Measurements from ENCODE around the gene TBRG4. TPM values are rescaled to one million over a fixed set of nuclear protein-coding genes. Genes with fewer than 3 reads are reported as not detected.

Gene TBRG4
- polyA plus RNA-seq, 1 experiment: 75.5 TPM

DNA sequence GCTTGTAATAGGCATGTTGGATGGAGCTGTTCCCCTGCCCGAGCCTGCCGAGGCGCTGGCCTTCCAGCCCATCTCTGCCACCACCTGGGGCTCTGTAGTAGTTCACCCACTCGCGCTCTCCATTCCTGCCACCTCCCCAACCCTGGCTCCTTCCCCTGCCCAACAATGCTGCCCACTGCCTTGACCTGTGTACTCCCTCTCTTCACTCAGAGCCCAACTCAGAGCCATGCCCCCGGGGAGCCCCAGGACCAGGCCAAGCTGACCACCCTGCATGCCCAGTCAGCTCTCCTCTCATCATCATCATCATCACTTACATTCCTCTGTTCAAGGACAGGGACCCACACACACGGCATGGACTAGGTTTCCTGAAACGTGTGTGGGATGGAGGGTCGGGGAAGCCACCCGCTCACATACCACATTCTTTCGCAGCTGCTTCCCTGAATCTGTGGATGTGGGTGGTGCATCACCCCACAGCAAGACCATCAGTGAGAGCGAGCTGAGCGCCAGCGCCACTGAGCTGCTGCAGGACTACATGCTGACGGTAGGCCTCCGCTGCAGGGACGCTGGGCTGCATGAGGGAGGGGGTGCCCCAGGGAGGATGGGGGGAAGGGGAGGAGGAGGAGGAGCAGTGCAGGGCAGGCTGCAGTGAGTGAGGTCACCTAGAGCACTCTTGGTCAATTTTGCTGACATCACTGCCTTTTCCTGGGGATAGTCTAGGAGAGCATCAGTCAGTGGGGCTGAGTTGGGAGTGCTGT, 38.3 kb downstream of the TBRG4 start:
- CTCF ChIA-PET: interaction anchor here (0.9 kb wide), 1 partner anchor 81 kb away, joined by 3 read pairs; no protein-coding TSS in a partner anchor

DNA sequence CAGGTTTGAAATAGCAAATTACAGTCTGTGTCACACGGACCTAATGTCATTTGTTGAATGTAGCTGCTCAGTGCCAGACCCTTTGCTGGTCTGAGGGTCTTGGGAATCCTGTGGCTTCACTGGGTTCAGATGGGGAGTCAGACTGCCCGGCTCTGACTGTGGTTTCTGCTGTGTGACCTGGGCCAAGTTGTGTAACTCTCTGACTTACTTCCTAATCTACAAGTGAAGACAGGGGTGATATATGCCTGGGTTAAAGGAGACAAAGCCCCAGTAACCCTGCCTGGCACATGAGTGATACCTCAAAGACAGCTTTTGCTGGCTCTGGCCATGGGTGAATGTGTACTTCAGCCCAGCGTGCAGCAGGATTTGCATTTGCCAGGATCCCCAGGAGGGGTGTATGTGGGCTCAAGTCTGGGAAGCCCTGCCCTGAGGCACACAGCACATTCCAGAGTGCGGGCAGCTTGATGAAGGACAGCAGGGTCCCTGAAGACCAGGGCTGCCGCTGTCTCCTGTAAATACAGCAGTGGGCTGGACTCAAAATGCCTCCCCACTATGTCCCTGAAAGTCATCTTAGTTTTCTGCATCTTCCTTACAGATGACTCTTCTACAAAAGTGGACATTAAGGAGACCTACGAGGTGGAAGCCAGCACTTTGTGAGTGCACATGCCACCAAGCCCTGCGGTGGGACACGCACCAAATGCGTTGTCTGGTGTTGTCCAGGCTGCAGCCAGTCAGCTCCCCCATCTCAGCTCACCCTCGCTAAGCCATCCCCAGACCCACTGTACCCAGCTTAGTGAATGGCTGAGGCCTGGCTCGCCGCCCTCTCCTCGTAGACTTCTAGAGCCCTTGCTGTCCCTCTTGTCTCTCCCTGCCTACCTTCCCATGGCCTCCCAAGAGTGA, 39.1 kb downstream of the TBRG4 start:
- Histone ChIP-seq H3K4me3 (ENCODE audit: low read depth, low read length) (no peak overlapping the region), H3K36me3 (ENCODE audit: control insufficient read depth, insufficient read depth, low read length) (peaks cover 43% of the 10 kb centered on the region), H3K27me3 (ENCODE audit: control insufficient read depth, insufficient read depth, low read length) (no peaks in the 10 kb centered on the region)
- TF ChIP-seq, protein P1, sequence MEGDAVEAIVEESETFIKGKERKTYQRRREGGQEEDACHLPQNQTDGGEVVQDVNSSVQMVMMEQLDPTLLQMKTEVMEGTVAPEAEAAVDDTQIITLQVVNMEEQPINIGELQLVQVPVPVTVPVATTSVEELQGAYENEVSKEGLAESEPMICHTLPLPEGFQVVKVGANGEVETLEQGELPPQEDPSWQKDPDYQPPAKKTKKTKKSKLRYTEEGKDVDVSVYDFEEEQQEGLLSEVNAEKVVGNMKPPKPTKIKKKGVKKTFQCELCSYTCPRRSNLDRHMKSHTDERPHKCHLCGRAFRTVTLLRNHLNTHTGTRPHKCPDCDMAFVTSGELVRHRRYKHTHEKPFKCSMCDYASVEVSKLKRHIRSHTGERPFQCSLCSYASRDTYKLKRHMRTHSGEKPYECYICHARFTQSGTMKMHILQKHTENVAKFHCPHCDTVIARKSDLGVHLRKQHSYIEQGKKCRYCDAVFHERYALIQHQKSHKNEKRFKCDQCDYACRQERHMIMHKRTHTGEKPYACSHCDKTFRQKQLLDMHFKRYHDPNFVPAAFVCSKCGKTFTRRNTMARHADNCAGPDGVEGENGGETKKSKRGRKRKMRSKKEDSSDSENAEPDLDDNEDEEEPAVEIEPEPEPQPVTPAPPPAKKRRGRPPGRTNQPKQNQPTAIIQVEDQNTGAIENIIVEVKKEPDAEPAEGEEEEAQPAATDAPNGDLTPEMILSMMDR (IDR thresholded peaks at IDR 0.05; ENCODE audit: insufficient read depth, low read depth, low read length): no peak
- no peak for DNase-seq (ENCODE audit: low read depth)
- ChIA-PET CTCF (interaction anchor here (0.9 to 1.4 kb wide), 3 partner anchors 15 to 98 kb away, joined by 3 to 4 read pairs (median 4); no protein-coding TSS in a partner anchor), POLR2A (no interaction called here)

More for the DNA sequence above, 38.3 kb downstream of the TBRG4 start:
- no peak overlapping the region for H3K4me3 ChIP-seq (ENCODE audit: low read depth, low read length)
- no peak for DNase-seq (ENCODE audit: low read depth)
- peaks cover 40% of the 10 kb centered on the region for H3K36me3 ChIP-seq (ENCODE audit: control insufficient read depth, insufficient read depth, low read length)
- no peaks in the 10 kb centered on the region for H3K27me3 ChIP-seq (ENCODE audit: control insufficient read depth, insufficient read depth, low read length)
- TF ChIP-seq, protein P1 (IDR thresholded peaks at IDR 0.05; ENCODE audit: insufficient read depth, low read depth, low read length): no peak
- POLR2A ChIA-PET: no interaction called here

DNA sequence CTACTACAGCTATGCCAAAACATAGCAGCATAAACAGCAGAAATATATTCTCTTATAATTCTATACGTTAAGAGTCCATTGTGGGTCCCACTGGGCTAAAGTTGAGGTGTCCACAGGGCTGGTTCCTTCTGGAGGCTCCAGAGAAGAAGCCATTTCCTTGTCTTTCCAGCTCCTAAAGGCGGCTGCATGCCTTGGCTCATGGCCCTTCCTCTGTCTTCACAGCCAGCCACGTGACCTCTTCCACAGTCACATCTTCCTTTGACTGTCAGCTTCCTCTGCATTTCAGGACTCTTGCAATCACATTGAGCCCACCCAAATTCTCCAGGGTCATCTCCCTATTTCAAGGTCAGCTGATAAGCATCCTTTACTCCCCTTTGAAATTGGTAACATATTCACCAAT, 40.0 kb downstream of the TBRG4 start:
- TF ChIP-seq, protein P1 (IDR thresholded peaks at IDR 0.05; ENCODE audit: insufficient read depth, low read depth, low read length): no peak
- peaks cover 38% of the 10 kb centered on the region for H3K36me3 ChIP-seq (ENCODE audit: control insufficient read depth, insufficient read depth, low read length)
- ChIA-PET POLR2A (no interaction called here), CTCF (interaction anchor here (0.9 to 1.4 kb wide), 2 partner anchors 14 to 97 kb away, joined by 4 read pairs; no protein-coding TSS in a partner anchor)
- no peak for DNase-seq (ENCODE audit: low read depth)
- no peaks in the 10 kb centered on the region for H3K27me3 ChIP-seq (ENCODE audit: control insufficient read depth, insufficient read depth, low read length)
- no peak overlapping the region for H3K4me3 ChIP-seq (ENCODE audit: low read depth, low read length)

DNA sequence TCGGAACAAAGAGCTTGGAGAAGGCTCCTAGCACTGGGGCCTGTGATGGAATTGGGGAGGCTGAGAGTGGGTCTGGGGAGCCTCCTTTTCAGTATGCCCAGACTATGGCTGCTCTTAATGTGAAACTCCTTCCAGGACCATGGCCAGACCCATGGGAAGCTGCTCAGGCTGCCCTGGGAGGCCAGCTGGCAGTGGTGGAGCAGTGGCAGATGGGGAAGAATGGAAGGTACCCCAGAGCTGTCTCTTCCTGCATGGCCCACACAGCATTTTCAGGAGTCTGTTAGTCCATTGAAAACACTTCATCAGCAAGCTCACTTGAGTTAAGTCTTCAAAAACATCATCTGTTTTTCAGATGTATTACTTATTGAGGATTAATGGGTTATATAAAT, 41.2 kb downstream of the TBRG4 start:
- TF ChIP-seq, protein P1 (IDR thresholded peaks at IDR 0.05; ENCODE audit: insufficient read depth, low read depth, low read length): no peak
- no peak for DNase-seq (ENCODE audit: low read depth)
- ChIA-PET POLR2A (no interaction called here), CTCF (no interaction called here)
- H3K36me3 ChIP-seq (ENCODE audit: control insufficient read depth, insufficient read depth, low read length): peaks cover 32% of the 10 kb centered on the region
- H3K4me3 ChIP-seq (ENCODE audit: low read depth, low read length): no peak overlapping the region
- no peaks in the 10 kb centered on the region for H3K27me3 ChIP-seq (ENCODE audit: control insufficient read depth, insufficient read depth, low read length)
